Hepatocyte (in vitro differentiated cells): Measurements from ENCODE around the gene TUBAL3.

Experiments
- CTCF ChIP-seq: fragments of 200-600 bp; sonication (generic); IDR thresholded peaks from 2 replicates; pipeline ENCODE4 v1.5.1; 2016; ENCODE audit warnings: antibody characterized with exemption, mild to moderate bottlenecking; ENCODE audit not compliant: poor library complexity
- EZH2 ChIP-seq: fragments of 200-600 bp; sonication (generic); IDR thresholded peaks from 2 replicates; pipeline ENCODE4 v1.6.1; 2016; ENCODE audit warnings: antibody characterized with exemption, mild to moderate bottlenecking, borderline replicate concordance
- EZH2phosphoT487 ChIP-seq: fragments of 200-600 bp; sonication (generic); IDR thresholded peaks from one replicate; pipeline ENCODE4 v1.6.1; 2018; ENCODE audit warnings: antibody characterized with exemption, mild to moderate bottlenecking, low read depth, moderate library complexity; ENCODE audit not compliant: unreplicated experiment, severe bottlenecking

GRCh38 chr10:5428133-5428532 lies 23.5 kb upstream of the TUBAL3 start:
- TF ChIP-seq CTCF = no peak
- TF ChIP-seq EZH2 = no peak
- TF ChIP-seq EZH2phosphoT487 = no peak
